GM19438 (cell line): ENCODE data around the gene ALG12.
A peak's percentile ranks its signal among the peaks of the same experiment; 100 is the strongest.
"Not testable (repeated sequence)": the region's sequence is repeated elsewhere in the genome, so short reads cannot be mapped to it uniquely, and the experiment has no call there.

ENCODE experiments used
- ATAC-seq: cut with Tn5 transposase; IDR thresholded peaks from one replicate; pipeline ENCODE4 v1.9.1; 2021; ENCODE audit warnings: low read depth; ENCODE audit not compliant: unreplicated experiment

The ALG12 gene

DNA sequence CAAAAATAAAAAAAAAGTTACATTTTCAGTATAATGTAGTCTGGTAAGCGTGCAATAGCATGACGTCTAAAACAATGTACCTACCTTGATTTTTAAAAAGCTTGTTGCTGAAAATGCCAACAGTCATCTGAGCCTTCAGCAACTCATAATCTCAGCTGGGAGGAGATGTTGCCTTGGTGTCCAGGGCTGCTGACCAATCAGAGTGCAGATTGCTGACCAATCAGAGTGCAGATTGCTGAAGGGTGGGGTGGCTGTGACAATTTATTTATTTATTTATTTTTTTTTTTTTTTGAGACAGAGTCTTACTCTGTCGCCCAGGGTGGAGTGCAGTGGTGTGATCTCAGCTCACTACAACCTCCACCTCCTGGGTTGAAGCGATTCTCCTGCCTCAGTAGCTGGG, 46.8 kb downstream of the ALG12 start:
- no peak for ATAC-seq

DNA sequence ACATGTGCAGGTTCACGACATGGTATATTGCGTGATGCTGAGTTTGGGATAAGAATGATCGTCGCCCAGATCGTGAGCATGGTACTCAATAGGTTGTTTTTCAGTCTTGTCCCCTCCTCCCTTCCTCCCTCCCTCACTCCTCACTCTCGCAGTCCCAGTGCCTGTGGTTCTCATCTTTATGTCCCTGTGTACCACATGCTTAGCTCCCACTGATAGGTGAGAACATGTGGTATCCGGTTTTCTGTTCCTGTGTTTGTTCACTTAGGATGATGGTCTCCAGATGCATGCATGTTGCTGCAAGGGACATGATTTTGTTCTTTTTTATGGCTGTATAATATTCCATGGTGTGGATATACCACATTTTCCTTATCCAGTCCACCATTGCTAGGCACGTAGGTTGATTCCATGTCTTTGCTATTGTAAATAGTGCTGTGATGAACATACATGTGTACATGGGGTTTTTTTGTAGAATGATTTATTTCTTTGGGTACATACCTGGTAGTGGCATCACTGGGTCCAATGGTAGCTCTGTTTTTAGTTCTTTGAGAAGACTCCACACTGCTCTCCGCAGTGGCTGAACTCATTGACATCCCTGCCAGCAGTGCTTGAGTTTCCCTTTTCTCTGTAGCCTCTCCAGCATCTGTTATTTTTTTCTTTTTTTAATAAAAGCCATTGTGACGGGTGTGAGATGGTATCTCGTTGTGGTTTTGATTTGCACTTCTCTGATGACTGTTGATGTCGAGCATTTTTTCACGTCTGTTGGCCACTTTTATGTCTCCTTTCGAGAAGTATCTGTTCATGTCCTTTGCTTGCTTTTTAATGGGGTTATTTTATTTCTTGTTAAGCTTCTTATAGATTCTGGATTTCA, 48.2 kb downstream of the ALG12 start:
- no peak for ATAC-seq

DNA sequence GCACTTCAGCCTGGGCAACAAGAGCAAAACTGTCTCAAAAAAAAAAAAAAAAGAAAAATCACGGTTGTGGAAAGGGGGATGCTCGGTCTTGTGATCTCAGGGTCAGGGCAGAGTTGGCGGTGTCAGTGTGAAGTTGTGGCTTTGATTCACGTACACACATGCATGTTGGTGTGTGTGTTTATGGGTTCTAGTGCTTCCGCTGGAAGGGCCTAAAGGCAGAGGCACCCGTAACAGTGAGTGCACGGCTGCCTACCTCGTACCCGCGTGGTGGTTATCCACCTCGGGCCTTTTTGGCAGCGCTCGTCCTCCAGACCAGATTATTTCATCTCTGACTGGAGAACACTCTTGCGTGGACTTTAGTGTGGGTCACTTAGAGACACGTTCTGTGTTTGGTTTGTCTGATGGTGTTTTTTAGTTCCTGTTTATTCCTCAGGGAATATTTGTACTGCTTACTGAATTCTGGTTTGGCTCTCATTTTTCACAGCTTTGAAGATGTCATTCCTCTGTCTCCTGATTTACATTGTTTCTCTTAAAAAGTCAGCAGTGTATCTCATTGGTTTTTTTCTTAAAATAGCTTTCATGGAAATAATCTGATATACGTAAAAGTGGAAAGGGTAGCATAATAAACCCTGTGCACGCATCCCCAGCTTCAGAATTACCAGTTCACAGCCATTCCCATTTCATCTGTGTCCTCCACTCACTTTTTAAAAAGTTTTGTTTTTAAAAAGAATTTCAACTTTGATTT, 49.0 kb downstream of the ALG12 start:
- no peak for ATAC-seq

DNA sequence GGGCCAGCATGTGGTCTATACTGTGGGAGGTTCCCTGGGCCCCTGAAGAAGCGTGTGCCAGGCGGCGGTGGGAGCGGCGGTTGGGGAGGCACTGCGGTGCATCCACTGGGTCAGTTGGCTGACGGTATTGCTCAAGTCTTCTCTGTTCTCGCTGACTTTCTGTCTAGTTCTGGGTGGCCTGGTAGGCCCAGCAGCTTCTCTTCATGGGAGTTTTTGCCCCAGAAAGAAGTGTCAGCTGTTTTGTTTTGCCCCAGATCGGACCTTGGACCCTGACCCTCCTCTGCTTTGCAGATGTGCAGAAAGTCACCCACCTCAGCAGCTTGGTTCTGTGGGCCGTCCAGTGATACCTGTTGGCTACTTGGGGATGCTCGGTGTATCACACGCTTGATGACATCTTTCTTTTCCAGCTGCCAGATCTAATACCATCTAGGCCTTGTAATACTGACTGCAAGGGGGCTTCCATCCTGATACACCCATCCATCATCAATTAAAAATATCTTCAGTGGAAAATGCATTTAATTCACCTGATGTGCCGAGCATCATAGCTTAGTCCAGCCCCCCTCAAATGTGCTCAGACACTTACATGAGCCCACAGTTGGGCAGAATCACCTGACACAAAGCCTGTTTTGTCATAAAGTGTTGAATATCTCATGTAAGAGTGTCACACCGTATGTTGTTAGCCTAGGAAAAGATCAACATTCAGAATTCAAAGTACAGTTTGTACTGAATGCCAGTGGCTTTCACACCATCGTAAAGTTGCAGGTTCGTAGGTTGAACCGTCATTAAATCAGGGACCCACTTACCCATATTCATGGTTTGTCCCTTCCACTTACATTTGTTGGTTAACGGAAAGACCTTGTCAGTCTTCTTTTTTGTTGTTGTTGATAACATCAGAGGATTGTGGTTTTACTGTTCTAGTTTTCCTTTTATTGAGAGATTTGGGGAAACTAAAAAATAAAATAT, 50.7 kb downstream of the ALG12 start:
- no peak for ATAC-seq

DNA sequence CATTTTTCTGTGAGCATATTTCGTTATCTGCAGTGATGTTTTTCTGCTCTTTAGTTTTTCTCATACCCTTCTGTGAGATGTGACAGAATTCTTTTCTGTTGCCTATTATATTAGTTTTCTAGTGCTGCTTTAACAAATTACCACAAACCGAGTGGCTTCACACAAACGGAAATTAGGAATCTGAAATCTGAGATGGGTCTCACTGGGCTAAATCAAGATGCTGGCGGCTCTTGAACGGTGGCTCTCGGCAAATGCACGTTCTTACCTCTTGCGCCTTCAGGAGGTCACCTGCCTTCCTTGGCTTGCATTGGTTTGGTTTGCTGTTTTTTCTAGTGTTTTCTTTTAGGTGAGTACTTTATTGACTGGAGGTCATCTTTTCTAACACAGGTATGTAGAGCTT, 51.6 kb downstream of the ALG12 start:
- ATAC-seq: no peak

DNA sequence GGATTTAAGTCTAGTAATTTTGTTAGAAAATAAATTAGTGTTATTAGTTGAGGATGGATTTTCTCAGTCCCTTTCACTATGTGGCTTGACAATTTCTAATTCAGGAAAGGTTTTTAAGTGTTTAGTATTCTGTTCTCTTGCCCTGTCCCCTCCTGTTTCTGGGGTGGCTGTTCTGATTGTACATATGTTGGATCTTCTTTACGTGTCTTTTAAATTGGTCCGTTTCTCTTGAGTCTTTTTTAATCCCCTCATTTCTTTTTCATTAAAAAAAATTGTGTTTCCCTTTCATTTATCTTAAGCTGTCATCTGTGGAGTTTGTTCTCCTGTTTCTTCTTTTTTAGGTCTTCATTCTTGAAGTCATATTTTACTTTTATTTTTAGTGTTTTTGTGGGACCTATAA, 52.1 kb downstream of the ALG12 start:
- ATAC-seq: no peak

DNA sequence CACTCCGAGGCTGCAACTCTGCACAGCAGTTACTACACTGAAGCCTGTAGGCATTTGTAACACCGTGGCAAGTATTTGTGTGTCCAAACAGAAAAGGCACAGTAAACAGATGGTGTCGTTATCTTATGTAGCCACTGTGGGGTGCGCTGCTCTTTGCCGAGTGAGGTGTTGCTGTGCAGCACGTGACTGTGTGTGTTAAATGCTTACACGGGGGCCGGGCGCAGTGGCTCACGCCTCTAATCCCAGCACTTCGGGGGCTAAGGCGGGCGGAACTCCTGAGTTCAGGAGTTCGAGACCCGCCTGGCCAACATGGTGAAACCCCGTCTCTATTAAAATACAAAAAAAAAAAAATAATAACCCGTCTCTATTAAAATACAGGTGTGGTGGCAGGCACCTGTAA, 53.1 kb downstream of the ALG12 start:
- ATAC-seq: no peak

DNA sequence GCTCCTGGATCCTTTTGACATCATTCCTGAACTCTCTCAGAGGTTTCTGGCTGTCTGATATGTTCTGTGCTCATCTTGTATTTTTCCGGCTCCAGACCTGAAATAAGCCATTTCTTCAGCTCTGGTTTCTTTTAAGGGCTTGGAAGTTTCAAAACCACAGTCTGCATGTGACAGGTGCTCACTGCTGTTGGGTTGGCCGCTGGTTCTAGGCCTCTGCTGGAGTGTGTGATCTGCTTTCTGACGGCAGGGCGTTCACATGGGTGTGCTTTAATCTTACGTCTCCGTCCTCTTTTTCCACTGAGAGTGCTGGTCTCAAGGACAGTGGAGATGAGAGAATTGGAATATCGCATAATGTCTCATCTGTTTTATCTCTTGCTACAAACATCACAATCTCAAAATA, 54.3 kb downstream of the ALG12 start:
- no peak for ATAC-seq

DNA sequence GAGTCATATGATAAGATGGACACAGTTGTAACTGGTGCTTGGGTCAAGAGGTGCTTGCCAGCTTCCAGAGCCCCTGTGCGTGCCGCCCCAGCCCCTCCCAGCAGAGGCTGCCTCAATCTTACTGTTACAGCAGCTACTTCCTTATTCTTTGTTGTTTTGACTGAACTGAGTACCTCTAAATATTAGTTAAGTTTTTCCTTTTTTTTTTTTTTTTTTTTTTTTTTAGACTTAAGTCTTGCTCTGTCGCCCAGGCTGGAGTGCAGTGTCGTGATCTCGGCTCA, 55.8 kb downstream of the ALG12 start:
- ATAC-seq: no peak

DNA sequence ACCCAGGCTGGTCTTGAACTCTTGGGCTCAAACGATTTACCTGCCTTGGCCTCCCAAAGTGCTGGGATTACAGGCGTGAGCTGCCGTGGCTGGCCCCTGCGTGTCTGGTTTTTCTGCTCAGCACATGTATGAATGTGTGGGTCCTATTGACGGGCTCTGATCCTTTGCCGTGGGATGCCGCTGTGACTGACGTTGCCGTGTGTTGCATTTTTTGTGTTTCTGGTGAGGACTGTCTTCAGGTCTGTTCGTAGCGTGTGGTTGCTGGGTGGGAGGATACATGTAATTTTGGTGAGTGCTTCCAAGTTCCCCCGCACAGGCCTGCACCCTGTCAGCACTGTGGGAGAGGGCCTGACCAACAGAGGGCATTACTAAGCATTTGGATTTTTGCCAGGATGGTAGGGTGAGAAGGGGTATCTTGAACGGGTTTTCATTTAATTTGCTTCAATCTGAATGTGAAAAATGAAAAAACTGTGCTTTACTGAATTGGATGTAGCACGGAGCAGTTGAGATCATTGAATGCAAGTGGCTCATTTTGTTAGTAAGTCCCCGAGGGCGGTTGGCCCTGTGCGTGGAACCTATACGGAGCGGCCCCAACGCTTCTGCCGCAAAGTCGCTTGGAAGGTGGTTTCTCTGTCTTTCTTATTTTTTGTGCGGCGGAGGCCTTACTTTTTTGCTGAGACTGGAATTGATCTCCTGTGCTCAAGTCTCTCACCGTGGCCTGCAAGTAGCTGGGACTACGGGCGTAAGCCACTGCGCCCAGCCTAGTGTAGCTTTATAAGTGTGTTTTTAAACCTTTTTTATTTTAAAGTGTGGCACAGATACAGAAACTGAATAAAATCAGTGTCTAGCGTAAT, 56.4 kb downstream of the ALG12 start:
- ATAC-seq: no peak

DNA sequence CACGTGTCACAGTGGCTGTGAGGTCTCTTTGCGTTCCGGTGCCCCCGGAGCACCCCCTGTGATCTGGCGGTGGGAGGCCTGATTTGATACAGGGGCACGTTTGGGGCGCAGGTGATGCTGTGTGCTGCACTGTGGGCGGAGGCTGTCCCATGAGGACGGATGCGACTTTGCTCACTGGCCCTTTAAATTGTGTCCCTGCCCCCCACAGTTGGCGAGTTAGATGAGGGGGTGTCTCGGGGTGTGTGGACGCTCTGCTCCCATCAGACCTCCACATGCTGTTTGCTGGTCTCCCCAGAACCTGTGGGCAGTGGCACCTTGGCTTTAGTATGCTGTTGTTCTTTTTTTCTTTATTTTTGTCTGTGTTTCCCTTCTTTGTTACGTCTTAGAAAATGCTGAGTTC, 59.4 kb downstream of the ALG12 start:
- ATAC-seq: no peak

DNA sequence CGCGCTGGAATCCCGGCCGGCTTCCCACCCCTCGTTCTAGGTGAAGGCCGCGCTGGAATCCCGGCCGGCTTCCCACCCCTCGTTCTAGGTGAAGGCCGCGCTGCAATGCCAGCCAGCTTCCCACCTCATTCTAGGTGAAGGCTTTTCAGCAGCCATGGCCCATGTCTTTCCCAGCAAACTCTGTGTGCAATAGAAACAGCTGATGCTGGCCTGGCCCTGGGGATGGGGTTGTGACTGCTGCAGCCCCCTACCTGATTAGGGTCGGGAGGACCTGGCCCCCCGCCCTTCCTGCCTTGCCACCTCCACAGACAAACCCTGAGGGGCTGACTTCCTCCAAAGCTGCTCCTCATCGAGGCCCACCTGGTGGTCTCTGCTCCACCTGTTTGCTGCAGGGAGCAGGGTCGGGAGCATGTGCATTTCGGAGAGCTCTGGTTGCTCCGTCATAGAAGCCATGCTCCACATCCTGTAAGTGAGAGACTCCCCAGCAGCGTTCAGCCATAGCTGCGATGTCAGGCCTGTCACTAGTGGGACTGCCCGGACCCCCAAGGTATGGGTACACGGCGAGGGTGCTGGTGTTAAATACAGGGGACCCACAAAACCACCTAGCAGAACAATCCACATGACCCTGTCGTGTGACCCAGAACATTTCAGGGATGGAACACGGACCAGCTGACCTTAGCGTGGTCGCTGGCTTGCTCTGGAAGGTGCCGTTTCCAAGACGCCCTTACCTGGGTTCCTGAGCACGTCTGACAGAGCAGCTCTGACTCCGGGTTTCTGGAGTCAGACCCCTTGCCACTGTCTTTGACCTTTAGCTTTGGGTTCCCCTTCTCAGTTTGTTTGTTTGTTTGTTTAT, 61.2 kb downstream of the ALG12 start:
- ATAC-seq: no peak

DNA sequence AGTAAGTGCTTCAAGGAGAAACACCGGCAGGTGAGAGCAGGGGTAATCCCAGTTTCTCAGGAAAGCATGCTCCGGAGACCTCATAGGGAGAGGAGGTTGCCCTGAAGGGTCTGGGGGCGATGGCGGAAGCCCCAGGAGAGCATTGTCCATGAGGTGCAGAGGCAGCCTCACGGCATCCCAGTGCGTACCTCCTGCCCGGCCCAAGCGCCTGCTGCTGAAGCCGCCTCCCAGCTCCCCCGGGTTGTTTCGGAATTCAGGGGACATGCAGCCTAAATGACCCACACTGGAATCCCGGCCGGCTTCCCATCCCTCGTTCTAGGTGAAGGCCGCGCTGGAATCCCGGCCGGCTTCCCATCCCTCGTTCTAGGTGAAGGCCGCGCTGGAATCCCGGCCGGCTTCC, 61.9 kb downstream of the ALG12 start:
- ATAC-seq: no peak

DNA sequence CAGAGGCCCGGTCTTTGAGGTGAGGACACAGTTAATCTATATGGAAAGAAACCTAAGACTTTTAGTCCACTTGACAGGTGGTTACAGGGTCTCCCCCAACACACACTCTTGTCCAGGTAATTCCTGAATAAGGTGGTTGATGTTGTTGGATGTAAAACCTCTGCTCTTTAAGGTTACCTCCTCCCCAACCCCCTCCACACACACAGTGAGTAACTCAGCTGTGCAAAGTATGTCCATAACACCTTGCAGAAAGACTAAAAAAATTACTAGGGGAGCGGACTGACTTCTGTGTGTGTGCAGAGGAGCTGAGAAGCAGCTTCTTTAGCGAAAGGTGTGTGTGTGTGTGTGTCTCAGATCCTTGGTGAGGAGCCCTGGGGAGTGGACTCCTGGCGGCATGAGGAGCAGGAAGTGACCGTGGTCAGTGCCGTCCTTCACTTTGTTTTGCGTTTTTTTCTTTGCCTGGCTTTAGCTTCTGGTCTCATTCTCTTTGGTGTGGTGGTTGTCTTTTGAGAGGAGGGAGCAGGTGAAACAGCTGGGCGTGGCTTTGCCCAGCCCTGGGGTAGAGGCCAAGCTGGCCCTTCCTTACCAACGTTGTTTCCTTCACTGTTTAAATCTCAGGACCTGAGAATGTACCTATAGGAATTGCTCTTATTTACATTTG, 62.9 kb downstream of the ALG12 start:
- ATAC-seq: no peak

DNA sequence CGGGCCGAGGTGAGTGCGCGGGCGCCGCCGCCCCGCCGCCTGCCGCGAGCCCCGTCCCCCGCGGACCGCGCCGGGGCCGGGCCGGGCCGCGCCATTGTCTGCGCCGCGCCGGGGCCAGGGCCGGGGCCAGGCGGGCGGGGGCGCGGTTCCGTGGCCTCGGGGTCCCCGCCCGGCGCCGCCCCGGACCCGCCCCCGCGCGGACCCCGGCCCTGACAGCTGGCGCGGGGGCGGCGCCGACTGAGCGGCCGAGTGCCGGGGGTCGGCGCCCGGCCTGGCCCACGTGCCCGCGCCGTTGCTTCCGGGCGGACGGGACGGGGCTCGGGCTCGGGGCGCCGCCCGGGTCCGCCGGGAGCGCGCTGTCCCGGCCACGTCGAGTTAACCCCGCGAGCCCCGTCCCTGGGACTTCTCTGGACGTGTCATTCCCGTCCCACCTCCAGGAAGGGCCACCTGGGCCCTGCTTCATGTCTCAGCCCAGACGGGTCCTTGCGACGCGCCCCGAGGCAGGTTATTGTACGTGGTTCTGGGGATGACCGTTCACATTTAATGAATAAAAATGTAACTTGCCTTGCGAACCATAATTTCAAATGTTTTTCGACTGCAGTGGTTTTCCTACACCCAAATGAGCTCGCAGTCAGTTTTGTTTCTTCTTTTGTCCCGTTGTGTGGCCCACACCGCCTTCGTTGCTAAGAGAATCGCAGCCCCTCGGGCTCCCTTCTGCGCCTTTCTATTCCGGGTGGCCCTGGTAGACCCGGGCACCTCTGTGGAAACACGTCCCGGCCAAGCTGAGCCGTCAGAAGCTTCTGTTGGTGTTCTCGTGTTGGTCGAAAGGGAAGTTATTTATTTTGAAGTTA, 64.0 kb downstream of the ALG12 start:
- ATAC-seq: peak; percentile 27

DNA sequence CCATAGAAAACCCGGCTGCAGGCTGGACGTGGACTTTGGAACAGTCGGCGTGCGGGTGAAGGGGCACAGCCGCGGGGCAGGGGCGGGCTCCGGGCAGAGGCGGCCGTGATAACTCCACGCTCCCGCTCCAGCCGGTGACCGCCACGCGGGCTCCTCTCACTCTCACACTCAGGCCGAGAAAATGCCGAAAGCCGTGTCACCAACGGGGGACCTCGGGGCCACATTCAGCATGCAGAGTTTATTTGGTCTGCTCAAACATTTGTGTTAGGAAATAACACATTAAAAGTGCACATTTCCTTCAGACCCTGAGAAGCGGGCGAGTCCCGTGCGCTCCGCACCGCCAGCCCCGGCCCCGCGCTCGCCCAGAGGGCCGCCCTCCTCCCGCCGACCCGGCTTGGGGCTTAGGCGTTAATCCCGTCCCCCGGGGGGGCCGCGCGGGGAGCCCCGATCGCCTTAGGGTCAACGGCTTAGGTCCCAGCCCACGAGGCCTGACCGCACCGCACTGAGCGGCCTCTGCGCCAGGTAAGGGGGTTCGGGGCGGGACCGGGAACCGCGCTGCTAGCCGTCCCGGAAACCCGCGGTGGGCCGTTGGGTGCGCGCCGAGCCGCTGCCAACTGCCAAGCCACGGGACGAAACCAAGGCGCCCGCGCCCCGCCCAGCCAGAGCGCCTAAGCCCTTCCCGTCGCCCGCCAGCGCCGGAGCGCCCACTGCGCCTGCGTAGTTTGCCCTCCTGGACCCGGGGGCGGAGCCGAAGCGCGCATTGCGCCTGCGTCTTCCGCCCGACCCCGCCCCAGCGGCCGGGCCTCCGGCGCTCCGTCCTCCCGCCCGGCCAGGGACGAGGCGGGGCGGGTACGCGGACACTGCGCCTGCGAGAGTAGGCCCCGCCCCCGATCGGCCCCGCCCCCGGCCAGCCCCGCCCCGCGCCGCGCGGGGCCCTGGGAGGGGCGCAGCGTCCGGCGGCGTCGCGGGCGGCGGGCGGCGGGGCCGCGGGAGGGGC, 65.0 kb downstream of the ALG12 start, which contains the start of gene ZBED4:
Gene ZBED4 (plus strand): TSS at position 947 of the 997 bp plus-strand sequence. CDS start 29,819 bp downstream, outside the sequence.
- peak; percentile 59 for ATAC-seq

DNA sequence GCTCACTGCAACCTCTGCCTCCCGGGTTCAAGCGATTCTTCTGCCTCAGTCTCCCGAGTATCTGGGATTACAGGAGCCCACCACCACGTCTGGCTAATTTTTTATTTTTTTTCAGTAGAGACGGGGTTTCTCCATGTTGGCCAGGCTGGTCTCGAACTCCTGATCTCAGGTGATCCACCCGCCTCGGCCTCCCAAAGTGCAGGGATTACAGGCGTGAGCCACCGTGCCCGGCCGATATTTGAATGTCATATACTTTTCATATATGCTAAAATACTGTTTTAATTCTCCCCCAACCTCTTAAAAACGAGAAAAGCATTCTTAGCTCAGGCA, 65.7 kb downstream of the ALG12 start:
- ATAC-seq: not testable (repeated sequence)
